Caki2 (cell line): ENCODE data around the gene SUSD5. TPM values are rescaled to one million over a fixed set of nuclear protein-coding genes. Genes with fewer than 3 reads are reported as not detected.

Source experiments
- DNase-seq: peaks from one replicate; pipeline ENCODE4 v3.0.0-alpha.2; 2015; ENCODE audit warnings: low read depth
- in situ Hi-C: cut with HindIII; loops from 2 replicates; pipeline ENCODE4 v1.10.0; 2016; ENCODE audit warnings: low sequenced_read_pairs, low pct_unique_long_range_greater_than_20kb, mixed read lengths
- total RNA-seq: library from RNA; depleted of rRNA; stranded (reverse); fragments of >200 nt; shearing (Covaris generic); gene quantifications from 2 replicates; pipeline ENCODE4 v1.2.3, GENCODE V29; 2014; ENCODE audit warnings: low replicate concordance; rRNA removed

Gene SUSD5
- total RNA-seq, 1 experiment from 2014 or later, result 0.30 TPM

DNA sequence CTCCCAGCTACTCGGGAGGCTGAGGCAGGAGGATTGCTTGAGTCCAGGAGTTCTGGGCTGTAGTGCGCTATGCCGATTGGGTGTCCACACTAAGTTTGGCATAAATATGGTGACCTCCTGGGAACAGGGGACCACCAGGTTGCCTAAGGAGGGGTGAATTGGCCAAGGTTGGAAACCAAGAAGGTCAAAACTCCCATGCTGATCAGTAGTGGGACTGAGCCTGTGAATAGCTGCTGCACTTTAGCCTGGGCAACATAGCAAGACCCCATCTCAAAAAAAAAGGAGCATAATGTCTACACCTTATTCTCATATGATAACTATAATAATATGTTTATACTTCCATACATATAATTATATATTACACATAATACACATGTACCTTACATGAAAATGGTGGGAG is 115.6 kb downstream of the SUSD5 start:
- DNase-seq, result no peak
- in situ Hi-C loops, result no loop called here

- DNase-seq, result no peak
- in situ Hi-C loops, result no loop called here
Measured at GRCh38 chr3:33100229-33100628, 118.4 kb downstream of the SUSD5 start.

Other genes starting within 250 kb of the SUSD5 start
- gene GLB1, start 121.7 kb downstream of the SUSD5 start, total RNA-seq, result 55.1 and 55.2 TPM in 2 replicates
- gene TMPPE, start 121.7 kb downstream of the SUSD5 start, total RNA-seq, result 1.4 and 1.7 TPM in 2 replicates
- gene CRTAP, start 104.8 kb downstream of the SUSD5 start, total RNA-seq, result 239 and 275 TPM in 2 replicates
- 5.7 and 8.0 TPM in 2 replicates for gene FBXL2, start 58.6 kb upstream of the SUSD5 start, total RNA-seq
- 22.4 and 25.9 TPM in 2 replicates for gene UBP1, start 221.6 kb upstream of the SUSD5 start, total RNA-seq